Ectodermal cell (in vitro differentiated cells): ENCODE data around the gene AIRE.

Experiments
- H3K27ac ChIP-seq: 2 replicates; pipeline ENCODE4 v1.7.0; 2013; ENCODE audit warnings: mild to moderate bottlenecking, low read depth, low read length; ENCODE audit not compliant: insufficient read depth, poor library complexity, severe bottlenecking
- H3K27me3 ChIP-seq: 2 replicates; pipeline ENCODE4 v1.7.0; 2013; ENCODE audit warnings: mild to moderate bottlenecking, low read length; ENCODE audit not compliant: insufficient read depth, control insufficient read depth, poor library complexity, severe bottlenecking
- H3K36me3 ChIP-seq: one replicate; pipeline ENCODE4 v1.7.0; 2013; ENCODE audit warnings: low read length; ENCODE audit not compliant: control insufficient read depth, insufficient read depth
- H3K4me1 ChIP-seq: one replicate; pipeline ENCODE4 v1.7.0; 2013; ENCODE audit warnings: low read length; ENCODE audit not compliant: control insufficient read depth, insufficient read depth
- H3K4me3 ChIP-seq: 2 replicates; pipeline ENCODE4 v1.7.0; 2013; ENCODE audit warnings: low read depth, low read length, control low read depth; ENCODE audit not compliant: insufficient read depth
- H3K9me3 ChIP-seq: 2 replicates; pipeline ENCODE4 v1.7.0; 2013; ENCODE audit warnings: mild to moderate bottlenecking, low read length, moderate library complexity; ENCODE audit not compliant: control insufficient read depth
- WGBS, 2 experiments: methylation state at CpG; one replicate each; pipeline ENCODE4 v1.1.7; 2013; ENCODE audit warnings: missing lambda C conversion rate in 2 of 2; 5-methylcytosine and 5-hydroxymethylcytosine counted together

AIRE gene

DNA sequence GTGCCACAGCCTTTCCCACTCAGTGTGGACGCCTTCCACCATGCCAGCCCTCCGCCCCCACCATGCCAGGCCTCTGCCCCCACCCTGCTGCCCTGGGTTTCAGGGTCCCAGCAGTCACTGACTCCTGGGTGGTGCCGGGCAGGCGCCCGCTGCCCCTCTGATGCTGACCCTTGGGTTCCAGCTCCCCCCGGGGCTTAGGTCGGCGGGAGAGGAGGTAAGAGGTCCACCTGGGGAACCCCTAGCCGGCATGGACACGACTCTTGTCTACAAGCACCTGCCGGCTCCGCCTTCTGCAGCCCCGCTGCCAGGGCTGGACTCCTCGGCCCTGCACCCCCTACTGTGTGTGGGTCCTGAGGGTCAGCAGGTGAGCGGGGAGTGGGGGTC is 7.1 kb downstream of the AIRE start:
- Histone ChIP-seq H3K9me3 (no peaks in the 10 kb centered on the region), H3K36me3 (no peaks in the 10 kb centered on the region), H3K4me3 (no peak overlapping the region), H3K27ac (no peak overlapping the region), H3K27me3 (peaks cover under 1% of the 10 kb centered on the region), H3K4me1 (no peaks in the 10 kb centered on the region)
- 90 to 92% methylated on average over 15 of the region's 15 CpGs for WGBS, 2 experiments

- H3K4me3 ChIP-seq = no peak overlapping the region
- no peaks in the 10 kb centered on the region for H3K4me1 ChIP-seq
- H3K9me3 ChIP-seq = no peaks in the 10 kb centered on the region
- peaks cover 10% of the 10 kb centered on the region for H3K27me3 ChIP-seq
- no peaks in the 10 kb centered on the region for H3K36me3 ChIP-seq
- no peak overlapping the region for H3K27ac ChIP-seq
- WGBS, 2 experiments = 94% methylated on average over 33 of the region's 33 CpGs
Measured at GRCh38 chr21:44293551-44294231, 8.0 kb downstream of the AIRE start.

DNA sequence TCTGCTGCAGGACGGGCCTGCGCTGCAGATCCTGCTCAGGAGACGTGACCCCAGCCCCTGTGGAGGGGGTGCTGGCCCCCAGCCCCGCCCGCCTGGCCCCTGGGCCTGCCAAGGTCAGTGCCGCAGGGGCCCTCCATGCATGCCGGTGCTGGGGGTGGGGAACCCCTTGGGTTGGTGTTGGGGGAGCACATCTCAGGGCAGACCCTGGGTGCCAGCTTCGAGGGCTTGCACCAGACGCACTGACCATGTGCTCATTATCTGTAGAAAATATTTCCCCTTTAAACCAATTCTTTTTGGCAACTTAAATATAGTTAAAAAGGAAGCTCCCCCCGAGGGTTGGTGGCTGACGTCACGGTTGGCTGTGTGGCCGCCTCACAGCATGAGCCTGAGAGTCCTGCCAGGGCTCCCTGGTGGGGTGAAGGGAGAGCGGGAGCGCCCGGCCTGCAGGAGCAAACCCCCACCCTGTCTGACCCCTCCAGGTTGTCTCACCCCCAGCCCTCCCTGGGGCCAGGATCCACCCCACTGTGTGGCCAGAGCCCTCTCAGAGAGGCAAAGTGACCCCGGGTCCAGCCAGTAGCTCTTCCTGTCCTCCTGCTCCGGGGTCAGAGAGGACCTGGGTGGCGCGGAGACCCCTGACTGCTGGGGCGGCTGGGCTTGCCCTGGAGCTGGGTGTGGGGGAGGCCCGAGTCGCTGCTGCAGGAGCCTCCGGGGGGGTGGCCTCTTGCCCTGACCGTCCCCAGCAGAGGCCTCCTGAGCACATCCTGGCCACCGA is 8.9 kb downstream of the AIRE start:
- no peak overlapping the region for H3K4me3 ChIP-seq
- WGBS, 2 experiments = 89% methylated on average over 26 of the region's 26 CpGs
- H3K27me3 ChIP-seq = peaks cover 17% of the 10 kb centered on the region

GRCh38 chr21:44295163-44295573 is 9.5 kb downstream of the AIRE start:
- no peak overlapping the region for H3K4me3 ChIP-seq
- H3K9me3 ChIP-seq = no peaks in the 10 kb centered on the region
- H3K27me3 ChIP-seq = peaks cover 18% of the 10 kb centered on the region
- H3K36me3 ChIP-seq = no peaks in the 10 kb centered on the region
- H3K4me1 ChIP-seq = no peaks in the 10 kb centered on the region
- WGBS, 2 experiments = 87 to 88% methylated on average over 14 of the region's 14 CpGs
- no peak overlapping the region for H3K27ac ChIP-seq

More for the DNA sequence above, 8.9 kb downstream of the AIRE start:
- Histone ChIP-seq H3K27ac (no peak overlapping the region), H3K4me1 (no peaks in the 10 kb centered on the region), H3K9me3 (no peaks in the 10 kb centered on the region), H3K36me3 (no peaks in the 10 kb centered on the region)

DNA sequence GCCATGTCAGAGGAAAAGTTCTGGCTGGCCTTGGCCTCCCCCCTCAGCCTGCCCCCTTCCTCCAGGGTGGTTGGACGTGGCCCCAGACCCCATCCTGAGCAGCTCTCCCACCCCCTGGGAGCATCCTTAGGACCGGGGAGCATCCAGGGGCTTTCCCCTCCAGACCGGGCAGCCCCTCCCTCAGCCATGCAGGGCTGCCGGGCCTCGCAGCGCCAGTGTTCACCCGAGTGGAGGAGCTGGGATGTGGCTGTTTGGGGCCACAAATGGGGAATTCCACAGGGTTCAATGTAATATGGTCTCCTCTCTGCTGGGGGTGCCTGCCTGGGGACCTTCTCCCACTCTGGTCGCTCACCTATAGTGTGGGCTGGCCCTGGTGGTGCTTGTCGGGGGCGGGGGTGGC is 10.0 kb downstream of the AIRE start:
- Histone ChIP-seq H3K4me1 (no peaks in the 10 kb centered on the region), H3K27ac (no peak overlapping the region), H3K27me3 (peaks cover 18% of the 10 kb centered on the region), H3K4me3 (no peak overlapping the region), H3K9me3 (no peaks in the 10 kb centered on the region), H3K36me3 (no peaks in the 10 kb centered on the region)
- WGBS, 2 experiments = 76 to 78% methylated on average over 10 of the region's 10 CpGs

- no peak overlapping the region for H3K27ac ChIP-seq
- WGBS, 2 experiments = 77 to 78% methylated on average over 12 of the region's 12 CpGs
- no peaks in the 10 kb centered on the region for H3K9me3 ChIP-seq
- no peak overlapping the region for H3K4me3 ChIP-seq
- peaks cover 18% of the 10 kb centered on the region for H3K27me3 ChIP-seq
- H3K36me3 ChIP-seq = no peaks in the 10 kb centered on the region
- no peaks in the 10 kb centered on the region for H3K4me1 ChIP-seq
Measured at GRCh38 chr21:44296103-44296519, 10.4 kb downstream of the AIRE start.

DNA sequence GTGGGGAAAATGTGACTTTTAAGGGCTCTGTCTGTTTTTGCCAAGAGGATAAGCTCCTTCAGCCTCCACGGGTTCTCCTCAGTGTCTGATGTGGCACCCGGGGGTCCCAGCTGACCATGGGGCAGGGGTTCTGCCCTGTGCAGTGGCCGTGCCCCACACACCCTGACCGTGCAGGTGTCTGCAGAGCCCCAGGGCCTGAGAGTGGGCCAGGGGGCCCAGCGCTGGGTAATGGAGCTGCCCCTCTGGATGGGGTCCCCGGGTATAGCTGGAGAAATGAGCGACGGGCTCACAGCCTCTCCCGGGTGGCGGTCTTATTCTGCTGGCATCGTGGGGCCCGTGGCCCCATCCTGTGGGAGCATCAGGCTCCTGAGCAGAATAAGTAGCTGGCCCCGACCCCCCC is 11.2 kb downstream of the AIRE start:
- Histone ChIP-seq H3K9me3 (no peaks in the 10 kb centered on the region), H3K4me1 (no peaks in the 10 kb centered on the region), H3K4me3 (no peak overlapping the region), H3K27ac (no peak overlapping the region), H3K27me3 (peaks cover 18% of the 10 kb centered on the region), H3K36me3 (no peaks in the 10 kb centered on the region)
- 84 to 88% methylated on average over 13 of the region's 13 CpGs for WGBS, 2 experiments

GRCh38 chr21:44297525-44298290 is 12.0 kb downstream of the AIRE start:
- Histone ChIP-seq H3K27me3 (peaks cover 18% of the 10 kb centered on the region), H3K9me3 (no peaks in the 10 kb centered on the region), H3K4me1 (no peaks in the 10 kb centered on the region), H3K27ac (no peak overlapping the region), H3K4me3 (no peak overlapping the region), H3K36me3 (no peaks in the 10 kb centered on the region)
- 40% methylated on average over 22 of the region's 22 CpGs for WGBS, 2 experiments

GRCh38 chr21:44298301-44298700 is 12.6 kb downstream of the AIRE start:
- no peaks in the 10 kb centered on the region for H3K36me3 ChIP-seq
- no peaks in the 10 kb centered on the region for H3K9me3 ChIP-seq
- H3K4me1 ChIP-seq = peaks cover under 1% of the 10 kb centered on the region
- H3K27ac ChIP-seq = no peak overlapping the region
- peaks cover 18% of the 10 kb centered on the region for H3K27me3 ChIP-seq
- no peak overlapping the region for H3K4me3 ChIP-seq
- 89 to 92% methylated on average over 2 of the region's 2 CpGs for WGBS, 2 experiments

- H3K4me3 ChIP-seq = peak overlapping the region; percentile 64
- no peak overlapping the region for H3K27ac ChIP-seq
- peaks cover 18% of the 10 kb centered on the region for H3K27me3 ChIP-seq
- 26 to 38% methylated on average over 7 to 8 of the region's 10 CpGs for WGBS, 2 experiments
- no peaks in the 10 kb centered on the region for H3K36me3 ChIP-seq
- peaks cover 8% of the 10 kb centered on the region for H3K4me1 ChIP-seq
- no peaks in the 10 kb centered on the region for H3K9me3 ChIP-seq
Measured at GRCh38 chr21:44299085-44299457, 13.4 kb downstream of the AIRE start.
